Stimulated activated CD8-positive, alpha-beta memory T cell treated with anti-CD3 and anti-CD28 coated beads, Interleukin-15, amount 100 ng/mL, for 24 hours (primary cell): ENCODE results near the gene MITF.

Source experiments
- DNase-seq: peaks from one replicate; pipeline ENCODE4 v3.0.0-alpha.2; 2020; ENCODE audit warnings: low read depth

The MITF gene

DNA sequence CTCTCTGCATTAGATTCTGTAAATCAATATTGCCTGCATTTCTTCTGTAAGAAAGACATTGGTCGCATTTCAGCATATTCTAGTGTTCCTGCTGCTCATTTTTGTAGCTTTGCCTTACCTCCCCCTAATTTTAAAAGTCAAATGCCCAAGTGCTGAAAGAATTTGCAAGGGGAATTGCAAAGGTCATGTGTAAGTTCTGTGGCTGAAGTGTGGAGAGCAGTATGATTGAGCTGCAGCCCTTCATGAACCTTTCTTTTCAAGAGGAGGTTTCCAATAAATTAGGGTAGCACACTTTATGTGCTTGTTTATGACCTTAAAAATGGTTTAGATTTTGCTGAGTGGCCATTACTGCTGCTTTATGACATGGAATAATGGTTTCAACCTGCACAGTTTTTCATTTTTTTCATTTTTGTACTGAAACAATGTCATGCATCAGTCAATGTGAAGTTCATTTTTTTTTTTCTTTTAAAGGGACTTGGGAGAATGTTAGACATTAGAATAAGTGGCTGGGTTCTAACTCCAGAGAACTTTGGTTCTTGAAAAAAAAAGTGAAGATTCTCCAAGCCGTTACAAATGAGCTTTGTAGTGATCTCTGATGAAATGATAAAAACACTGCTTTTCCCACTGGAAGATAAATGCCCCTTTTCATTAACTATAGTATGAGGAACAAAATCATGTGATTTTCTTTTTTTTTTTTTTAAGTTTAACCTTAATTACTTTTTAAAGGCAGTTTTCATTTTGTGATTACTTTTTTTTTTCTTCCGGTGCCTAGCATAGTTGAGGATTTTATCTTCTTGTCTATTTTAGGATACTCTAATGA lies 99.6 kb downstream of the MITF start:
- DNase-seq, result no peak

GRCh38 chr3:69842351-69842750 lies 103.1 kb downstream of the MITF start:
- no peak for DNase-seq

- no peak for DNase-seq
Measured at GRCh38 chr3:69842789-69843188, 103.5 kb downstream of the MITF start.

- DNase-seq, result no peak
Measured at GRCh38 chr3:69844706-69845105, 105.4 kb downstream of the MITF start.

DNA sequence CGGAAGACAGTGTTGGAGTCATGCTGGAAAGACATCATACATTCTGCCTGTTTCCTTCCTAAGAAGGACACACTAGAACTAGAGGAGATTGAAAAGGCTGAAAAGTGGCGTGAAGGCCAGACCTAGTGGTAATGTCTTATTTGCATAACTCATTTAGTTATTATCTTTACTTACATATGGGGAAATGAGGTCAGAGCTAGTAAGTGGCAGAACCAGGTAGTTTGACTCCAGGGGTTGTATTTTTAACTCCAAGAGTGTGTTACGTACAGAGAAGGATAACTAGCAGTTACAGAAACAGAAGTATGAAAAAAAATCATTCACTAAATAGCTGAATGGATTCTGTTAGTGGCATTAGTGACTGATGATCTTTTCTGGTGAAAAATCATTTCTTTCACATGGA lies 108.0 kb downstream of the MITF start:
- no peak for DNase-seq

- DNase-seq, result no peak
Measured at GRCh38 chr3:69848113-69848512, 108.8 kb downstream of the MITF start.

- DNase-seq, result no peak
Measured at GRCh38 chr3:69850849-69851248, 111.6 kb downstream of the MITF start.

- DNase-seq, result no peak
Measured at GRCh38 chr3:69853027-69853426, 113.8 kb downstream of the MITF start.

GRCh38 chr3:69855436-69856162 lies 116.3 kb downstream of the MITF start:
- DNase-seq, result no peak

DNA sequence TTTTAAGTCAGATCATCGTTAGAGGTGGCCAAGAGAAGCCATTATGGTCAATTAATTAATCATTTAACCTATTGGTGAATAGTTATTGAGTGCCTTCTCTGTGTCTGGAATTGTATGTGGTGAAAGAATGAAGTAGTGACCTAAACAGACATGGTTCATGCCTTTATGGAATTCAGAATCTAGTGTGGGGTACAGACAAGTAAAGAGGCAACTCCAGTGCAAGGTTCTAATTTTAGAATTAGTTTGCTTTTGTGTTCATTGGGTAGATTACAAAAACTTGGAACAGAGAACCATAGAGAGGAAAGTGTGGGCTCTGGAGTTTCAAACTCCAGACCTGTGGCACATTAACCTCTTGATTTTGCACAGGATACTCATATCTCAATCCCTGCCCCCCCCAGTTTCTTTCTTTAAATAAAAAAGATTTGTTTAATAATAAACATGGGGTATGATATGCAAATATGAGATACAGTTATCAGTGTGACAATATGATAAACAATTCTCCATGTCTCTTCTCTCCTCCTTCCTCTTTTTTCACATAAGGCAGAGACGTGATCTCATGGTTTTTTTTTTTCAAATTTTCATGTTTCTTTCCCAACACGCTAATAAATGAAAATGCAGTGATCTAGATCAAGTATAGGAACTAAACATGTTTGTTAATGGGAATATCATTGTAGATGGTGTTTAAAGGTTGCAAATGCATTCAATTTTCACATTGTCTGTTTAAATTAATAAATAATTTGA lies 117.9 kb downstream of the MITF start:
- DNase-seq, result no peak

DNA sequence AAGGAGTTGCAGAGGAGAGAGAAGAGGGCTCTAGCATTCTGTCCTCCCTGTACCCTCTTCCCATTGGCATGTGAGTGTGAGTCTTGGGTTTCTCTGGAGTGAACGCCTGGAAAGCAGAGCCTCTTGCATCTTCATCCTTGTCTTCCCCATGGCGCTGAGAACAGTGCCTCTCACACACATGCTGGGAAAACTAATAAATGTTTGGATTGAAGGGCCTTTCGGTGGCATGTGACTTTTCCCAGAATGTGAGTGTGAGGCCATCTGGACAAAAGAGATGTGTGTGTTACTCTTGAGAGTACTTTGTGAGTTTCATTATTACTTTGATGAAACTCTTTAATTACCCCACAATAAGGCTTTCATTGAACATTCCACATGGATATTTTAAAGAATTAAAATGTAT lies 122.3 kb downstream of the MITF start:
- no peak for DNase-seq

DNA sequence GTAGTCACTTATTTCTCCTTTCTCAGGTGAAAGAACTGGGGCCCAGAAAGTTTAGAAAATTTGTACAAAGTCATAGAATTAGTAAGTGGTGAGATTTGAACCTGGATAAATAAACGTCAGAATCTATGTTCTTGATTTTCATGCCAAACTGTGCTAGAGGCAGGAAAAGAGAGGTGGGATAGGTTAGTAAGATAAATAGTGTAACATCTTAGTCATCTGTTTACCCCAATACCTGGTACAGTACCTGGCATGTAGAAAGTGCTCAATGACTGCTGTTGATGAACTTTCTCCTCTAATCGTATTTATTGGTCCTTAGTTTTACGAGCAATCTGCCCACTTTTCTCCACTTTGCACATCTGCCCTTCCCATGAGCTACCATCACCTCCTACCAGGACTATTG lies 124.9 kb downstream of the MITF start:
- no peak for DNase-seq

- no peak for DNase-seq
Measured at GRCh38 chr3:69864766-69865165, 125.5 kb downstream of the MITF start.

DNA sequence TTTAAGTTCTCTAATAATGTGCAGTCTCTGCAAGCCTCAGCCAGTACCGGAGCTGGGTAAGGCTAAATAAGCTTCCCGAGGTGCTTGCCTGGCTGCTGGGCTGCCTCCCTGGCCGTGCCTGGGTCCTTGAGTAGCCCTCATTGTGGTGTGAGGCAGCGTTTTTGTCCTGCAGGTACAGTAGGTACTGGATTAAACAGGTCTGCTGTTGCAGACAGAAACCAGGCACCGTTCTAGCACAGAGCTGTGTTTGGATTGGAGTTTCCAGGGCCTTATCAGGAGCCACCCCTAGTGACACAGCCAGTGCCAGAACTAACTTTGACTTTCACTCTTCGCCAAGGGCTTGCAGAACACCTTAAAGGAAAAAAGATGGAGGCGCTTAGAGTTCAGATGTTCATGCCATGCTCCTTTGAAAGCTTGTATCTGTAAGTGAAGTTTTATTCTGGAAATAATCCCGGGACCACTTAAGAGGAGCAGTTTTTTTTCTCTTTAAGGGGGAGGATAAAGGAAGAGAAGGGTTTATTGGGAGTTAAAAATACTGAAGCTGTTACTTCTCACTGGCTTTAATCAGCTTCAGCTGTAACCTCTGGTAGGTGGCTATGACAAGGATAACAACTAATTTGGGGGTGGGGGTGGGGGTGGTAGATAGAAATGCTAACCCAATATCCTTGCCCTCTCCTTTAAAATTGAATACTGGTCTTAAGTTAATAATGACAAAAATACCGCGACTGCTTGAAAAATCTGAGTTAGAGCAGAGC lies 126.8 kb downstream of the MITF start:
- DNase-seq, result no peak

DNA sequence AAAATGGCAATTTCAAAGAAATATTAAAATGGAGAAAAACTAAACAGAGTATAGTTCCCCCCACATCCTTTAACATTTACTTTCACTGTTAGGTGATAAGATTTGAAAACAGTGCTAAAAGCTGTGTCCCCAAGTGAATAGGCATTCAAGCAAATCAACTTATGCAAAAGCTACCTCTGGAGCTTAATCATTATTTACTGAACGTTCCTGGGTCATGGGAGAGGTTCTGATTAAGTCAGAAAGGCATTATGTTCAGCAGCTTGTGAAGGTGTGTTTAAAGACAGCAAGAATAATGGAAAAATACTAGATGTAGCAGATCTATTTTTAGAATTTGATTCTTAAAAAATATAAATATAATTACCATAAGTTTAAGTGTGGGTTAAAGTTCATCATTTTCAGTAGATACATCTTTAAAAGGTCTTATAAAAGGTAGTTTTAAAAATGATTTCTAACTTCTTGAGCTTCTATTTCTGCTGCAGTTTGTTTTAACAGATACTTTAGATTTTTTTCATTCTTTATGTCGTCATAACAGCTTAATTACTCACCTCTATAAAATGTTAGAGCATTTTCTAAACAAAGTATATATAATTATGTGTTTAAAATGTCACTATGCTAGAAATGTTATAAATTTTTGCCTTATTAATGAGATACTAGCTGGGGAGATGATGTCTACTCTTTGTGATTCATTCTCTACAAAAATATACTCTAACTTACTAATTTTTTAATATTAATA lies 127.9 kb downstream of the MITF start:
- no peak for DNase-seq

DNA sequence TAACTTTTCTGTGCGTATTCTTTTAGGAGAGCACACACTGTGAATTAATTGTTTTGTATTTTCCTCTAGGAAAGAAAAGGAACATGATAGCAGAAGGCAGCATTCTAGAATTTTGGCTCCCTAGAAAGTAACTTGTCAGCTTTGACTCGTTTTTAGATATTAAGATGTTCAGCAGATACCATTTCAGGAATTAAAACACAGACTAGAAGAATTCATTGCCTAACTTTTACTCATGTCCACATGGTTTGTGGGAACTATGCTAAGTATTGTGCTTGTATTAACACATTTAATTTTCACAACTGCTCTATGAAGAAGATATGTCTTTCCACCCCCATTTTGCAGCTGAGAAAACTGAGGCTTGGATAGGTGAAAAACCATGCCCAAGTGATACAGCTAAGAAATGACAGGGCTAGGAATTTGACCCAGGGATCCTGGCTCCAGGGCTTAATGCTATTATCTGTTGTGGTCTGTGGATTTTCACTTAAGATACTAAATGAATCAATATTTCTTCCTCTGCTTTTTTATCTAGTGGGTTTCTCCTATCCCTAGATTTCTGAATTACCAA lies 128.8 kb downstream of the MITF start:
- no peak for DNase-seq

DNA sequence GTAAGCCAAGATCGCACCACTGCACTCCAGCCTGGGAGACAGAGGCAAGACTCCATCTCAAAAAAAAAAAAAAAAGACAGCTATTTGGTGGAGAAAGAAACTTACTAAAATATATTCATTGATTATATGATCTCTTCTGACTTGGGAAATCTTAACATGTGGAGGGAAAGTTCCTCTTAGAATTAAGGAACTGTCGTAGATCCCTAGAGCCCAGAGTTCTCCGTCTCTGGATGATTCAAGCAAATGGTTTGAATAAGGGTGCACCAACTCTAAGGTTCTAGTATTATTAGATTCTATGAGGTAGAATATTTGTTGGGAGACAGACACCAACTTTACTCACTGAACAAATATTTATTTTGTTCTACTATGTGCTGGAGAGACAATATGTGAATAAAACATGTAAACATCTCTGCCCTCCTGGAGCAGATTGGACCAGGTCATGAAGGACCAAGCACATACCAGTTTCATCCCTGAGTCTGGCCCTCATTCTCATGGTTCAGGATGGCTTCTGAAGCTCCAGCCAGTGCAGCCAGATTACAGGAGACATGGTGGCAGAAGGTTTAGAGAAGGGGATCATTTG lies 129.7 kb downstream of the MITF start:
- DNase-seq, result no peak

GRCh38 chr3:69869643-69870042 lies 130.4 kb downstream of the MITF start:
- DNase-seq, result no peak

GRCh38 chr3:69871251-69871650 lies 132.0 kb downstream of the MITF start:
- no peak for DNase-seq

DNA sequence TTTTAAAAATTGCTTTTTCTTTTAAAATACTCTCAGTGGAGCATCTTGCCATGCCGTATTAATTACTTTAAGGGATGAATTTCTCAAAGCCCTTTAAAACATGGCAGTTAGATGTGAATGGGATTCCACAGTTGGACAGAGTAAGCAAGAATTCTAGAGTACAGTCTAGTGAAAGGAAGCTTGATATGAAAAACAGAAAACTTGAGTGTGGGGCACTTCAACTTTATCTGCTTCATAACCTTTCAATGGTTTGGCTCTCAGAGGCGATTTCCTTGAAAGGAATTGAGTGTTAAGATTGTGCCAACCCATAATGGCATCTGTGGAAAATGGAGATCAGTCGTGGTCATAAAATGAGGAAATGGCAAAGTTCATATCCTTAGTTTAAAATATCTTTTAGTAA lies 132.6 kb downstream of the MITF start:
- no peak for DNase-seq
